Activated T-cell treated with anti-CD3 and anti-CD28 coated beads for 4 hours (primary cell): Measurements from ENCODE around the gene HDC.

ENCODE experiments used
- DNase-seq: peaks from one replicate; pipeline ENCODE4 v3.0.0-alpha.2; 2020

HDC gene

DNA sequence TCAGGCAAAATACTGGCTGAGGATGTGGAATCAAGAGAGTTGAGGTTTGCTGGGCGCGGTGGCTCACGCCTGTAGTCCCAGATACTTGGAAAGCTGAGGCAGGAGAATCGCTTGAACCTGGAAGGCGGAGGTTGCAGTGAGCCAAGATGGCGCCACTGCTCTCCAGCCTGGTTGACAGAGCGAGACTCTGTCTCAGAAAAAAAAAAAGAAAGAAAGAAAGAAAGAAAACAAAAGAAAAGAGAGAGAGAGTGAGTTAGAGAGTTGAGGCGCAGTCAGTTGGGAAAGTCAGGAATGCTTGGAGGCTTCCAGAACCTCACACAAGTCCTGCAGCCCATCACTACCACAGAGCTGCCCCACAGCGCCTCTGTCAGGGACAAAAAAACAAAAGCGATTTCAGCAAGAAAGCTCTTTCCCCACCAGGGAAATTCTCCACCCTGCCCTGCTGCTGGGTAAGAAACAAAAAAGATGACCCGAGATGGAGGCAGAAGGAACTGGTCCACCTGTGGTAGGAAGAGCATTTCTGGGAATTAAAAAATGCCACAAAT lies 13.8 kb downstream of the HDC start:
- no peak for DNase-seq

- DNase-seq = no peak
These were observed 14.6 kb downstream of the HDC start for GRCh38 chr15:50250760-50251394.

GRCh38 chr15:50249704-50250103 lies 15.8 kb downstream of the HDC start:
- DNase-seq = no peak

- no peak for DNase-seq
These were observed 16.4 kb downstream of the HDC start for GRCh38 chr15:50248994-50249582.

GRCh38 chr15:50247819-50248655 lies 17.5 kb downstream of the HDC start:
- DNase-seq = peak; percentile 36

GRCh38 chr15:50246631-50247030 lies 18.9 kb downstream of the HDC start:
- DNase-seq = no peak

- DNase-seq = no peak
These were observed 20.4 kb downstream of the HDC start for GRCh38 chr15:50244959-50245624.

DNA sequence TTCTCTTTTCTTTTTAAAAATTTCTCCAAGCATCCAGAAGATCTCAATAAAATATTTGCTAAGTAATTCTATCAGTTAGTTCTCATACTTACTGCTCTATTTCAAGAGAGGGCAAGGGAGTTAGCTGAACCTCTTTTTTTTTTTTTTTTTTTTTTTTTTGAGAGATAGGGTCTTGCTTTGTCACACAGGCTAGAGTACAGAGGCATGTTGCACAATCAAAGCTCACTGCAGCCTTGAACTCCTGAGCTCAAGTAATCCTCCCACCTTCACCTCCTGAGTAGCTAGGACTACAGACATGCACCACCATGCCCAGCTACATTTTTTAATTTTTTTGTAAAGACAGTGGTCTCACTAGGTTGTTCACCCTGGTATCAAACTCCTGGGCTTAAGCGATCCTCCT lies 21.4 kb downstream of the HDC start:
- no peak for DNase-seq

DNA sequence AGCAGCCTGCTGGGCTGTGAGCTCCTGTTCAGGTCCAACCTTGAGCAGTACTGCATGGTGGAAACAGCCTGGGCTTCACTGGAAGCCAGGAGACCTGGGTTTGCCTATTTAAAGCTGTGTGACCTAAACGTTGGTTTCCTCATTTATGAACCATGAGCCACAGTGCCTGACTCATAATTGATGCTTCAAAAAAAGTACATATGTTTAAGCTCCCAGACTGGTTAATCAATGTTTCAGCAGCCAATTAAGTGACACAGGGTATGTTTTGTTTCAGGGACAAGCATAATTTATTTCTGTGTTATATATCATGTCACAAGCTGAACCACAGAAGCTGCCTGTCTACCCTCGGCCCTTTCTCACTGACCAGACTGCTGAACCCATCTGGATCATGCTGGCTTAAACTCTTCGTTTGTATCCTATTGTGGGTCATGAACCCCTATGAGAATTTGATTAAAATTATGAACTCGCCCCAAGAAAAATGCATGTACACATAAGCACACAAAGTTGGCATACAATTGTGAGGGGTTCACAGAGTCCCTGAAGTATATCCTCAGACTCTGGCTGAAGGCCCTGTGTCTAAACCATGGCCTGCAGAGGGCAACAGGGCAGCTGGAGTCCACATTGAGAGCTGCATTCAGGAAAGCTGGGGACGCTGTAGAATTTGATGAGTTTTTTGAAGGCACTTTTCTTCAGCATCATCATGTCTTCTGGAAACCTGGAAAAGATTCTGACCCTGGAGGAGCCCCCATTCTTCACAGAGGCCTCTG lies 23.7 kb downstream of the HDC start:
- no peak for DNase-seq

DNA sequence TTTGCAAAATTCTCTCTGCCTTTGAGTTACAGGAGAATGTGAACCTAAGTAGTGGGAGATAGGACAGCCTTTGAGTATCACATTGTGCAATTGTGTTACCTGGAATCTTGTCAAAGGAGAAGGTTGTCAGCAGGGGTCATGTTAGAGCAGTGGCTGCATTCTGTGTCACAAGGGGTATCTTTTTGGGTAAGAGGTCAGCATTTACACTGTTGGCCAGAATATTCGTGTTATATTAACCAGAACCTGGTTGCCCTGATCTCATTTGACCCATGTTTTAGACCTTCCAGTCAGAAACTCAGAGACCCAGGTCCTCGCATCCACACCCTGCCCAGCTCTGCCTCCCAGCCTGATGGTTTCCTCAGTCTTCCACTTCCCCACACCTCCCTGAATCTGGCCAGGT lies 27.3 kb downstream of the HDC start:
- no peak for DNase-seq

DNA sequence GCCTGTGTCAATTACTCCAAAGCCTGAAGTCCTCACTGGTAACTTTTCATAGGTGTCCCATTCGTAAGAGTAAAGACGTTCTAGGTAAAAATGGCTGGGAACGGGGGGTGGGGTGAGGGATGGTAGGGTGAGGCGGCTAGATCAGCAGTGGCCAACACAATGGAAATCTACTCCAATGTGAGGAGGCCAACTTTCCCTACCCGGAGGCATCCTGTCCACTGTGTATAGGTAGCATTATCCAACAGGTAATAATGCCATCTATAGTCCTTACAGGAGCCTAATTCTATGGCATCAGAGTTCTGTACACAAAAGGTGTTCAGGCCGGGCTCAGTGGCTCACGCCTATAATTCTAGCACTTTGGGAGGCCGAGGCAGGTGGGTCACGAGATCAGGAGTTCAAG lies 29.1 kb downstream of the HDC start:
- DNase-seq = no peak

- no peak for DNase-seq
These were observed 29.7 kb downstream of the HDC start for GRCh38 chr15:50235794-50236193.

GRCh38 chr15:50234764-50235163 lies 30.8 kb downstream of the HDC start:
- no peak for DNase-seq

DNA sequence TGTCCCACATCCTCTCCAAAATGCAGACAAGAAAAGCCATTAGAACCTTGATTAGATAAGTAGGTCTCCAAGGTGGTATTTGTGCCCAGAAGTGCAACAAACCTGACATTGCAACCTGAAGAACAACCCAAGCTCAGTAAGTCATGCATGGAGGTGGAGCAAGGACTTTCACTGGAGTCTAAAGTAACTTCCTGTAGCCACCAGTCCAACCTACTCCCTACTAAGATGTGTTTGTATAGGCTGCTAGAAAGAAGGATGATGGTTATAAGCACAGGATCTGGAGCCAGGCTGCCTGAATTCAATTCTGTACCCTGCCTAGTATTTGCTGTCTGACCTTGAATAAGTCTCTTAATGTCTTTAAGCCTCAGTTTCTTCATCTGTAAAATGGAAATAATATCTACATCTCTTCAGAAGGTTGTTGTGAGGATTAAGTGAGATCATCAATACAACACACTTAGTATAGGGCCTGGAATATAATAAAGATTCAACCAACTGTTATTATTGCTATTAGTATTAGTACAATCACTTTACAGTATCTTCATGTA lies 32.3 kb downstream of the HDC start:
- no peak for DNase-seq

DNA sequence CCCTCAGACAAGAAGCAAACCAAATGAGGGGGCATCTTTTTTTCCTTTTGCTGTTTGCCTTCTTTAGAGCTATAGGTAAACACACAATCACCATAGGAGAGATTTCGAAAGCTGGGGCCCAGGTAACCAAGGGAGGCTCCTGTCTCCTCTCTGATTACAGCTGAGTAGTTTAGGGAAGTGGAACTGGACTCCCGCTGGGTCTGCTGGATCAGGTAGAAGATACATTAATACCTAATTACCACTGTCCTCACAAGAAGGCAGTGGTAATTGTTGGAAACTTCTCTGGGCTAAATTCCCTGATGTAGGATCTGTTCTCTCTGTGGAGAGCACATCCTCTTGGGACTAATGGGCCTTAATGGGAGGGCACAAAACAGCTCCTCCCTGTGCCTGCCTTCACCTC lies 32.7 kb downstream of the HDC start:
- DNase-seq = no peak

GRCh38 chr15:50231761-50232160 lies 33.8 kb downstream of the HDC start:
- no peak for DNase-seq

- no peak for DNase-seq
These were observed 36.2 kb downstream of the HDC start for GRCh38 chr15:50229336-50229735.

- DNase-seq = no peak
These were observed 36.7 kb downstream of the HDC start for GRCh38 chr15:50228866-50229265.

- DNase-seq = no peak
These were observed 38.5 kb downstream of the HDC start for GRCh38 chr15:50227076-50227475.

DNA sequence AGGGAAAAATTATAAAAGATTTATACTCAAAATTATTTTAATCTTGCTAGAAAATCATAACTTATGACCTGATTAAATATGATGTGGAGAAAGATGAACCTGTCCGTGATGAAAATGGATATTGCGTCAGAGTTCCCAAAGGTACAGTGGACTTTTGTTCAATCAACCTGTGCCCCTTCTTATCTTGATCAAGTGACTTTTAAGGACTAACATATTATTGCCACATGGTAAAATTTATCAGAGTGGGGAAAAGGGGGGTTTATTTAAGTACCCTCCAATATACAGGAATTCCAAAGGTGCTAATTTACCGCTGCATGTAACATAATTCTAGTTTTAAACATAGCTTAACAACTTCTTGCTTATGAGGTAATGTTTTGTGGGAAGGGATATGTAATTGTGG lies 39.6 kb downstream of the HDC start:
- DNase-seq = no peak

DNA sequence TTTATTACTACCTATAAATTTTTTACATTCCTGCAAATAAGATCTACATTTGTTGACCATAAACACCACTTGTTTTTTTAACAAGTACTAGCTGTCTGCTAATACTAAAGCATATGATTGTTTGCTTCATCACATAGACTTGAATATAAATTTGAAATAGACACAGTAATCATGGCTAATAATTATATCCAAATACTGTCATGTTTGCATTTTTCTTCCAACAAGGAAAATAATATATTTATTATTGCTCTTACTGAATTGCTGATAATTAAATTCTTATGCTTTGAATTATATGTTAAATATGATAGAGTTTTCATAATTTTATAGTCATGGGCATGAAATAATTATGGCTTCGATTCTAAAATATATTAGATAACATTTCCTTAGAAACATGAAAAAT lies 40.5 kb downstream of the HDC start:
- DNase-seq = no peak

DNA sequence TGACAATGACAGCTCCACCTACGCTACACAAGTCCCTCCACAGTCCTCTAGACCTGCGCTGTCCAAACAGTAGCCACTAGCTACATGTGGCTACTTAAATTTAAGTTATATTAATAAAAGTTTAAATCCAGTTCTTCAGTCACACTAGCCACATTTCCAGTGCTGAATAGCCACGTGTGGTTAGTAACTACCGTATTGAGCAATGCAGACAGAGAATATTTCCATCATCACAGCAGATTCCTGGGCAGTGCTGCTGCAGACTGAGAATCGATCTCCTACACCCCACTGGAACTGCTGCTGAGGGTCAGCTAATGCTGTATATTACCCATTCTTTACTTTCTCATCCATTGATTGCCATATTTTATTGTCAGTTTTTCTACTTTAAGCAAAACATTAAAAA lies 40.9 kb downstream of the HDC start:
- DNase-seq = no peak
